Right lobe of liver (tissue), 4 donors: Measurements from ENCODE around the gene PDK2.

Experiments
- CTCF ChIP-seq, 4 donors: fragments of 200-600 bp in 3 of 4; fragments of 450-650 bp in 1 of 4; IDR thresholded peaks; one replicate each; pipeline versions ENCODE4 v1.5.1 to v1.8.0; 2016 to 2022; ENCODE audit warnings: antibody characterized with exemption in 4 of 4, mild to moderate bottlenecking in 2 of 4
- POLR2A ChIP-seq: fragments of 450-650 bp; IDR thresholded peaks from one replicate; pipeline ENCODE4 v1.6.1; 2017; ENCODE audit warnings: antibody characterized with exemption, mild to moderate bottlenecking
- donor health status: DM: no; HTN: no; CAD: no.
- donor health status: DM: no; HTN: no; CAD: no.
- donor health status: DM: no; HTN: yes; CAD: no.

- no peak for TF ChIP-seq CTCF (IDR thresholded peaks at IDR 0.05)
- TF ChIP-seq POLR2A: no peak
Observed at GRCh38 chr17:50128441-50129352, 33.5 kb downstream of the PDK2 start.
